Thyroid gland (tissue), 4 donors: Measurements from ENCODE around the gene SLC11A2.

Experiments used
- POLR2A ChIP-seq, 2 donors: fragments of 450-650 bp; IDR thresholded peaks; one replicate each; pipeline ENCODE4 v1.6.1; 2017; ENCODE audit warnings: antibody characterized with exemption in 2 of 2, mild to moderate bottlenecking in 2 of 2, moderate library complexity in 1 of 2
- TF ChIP-seq, protein P1 (sequence below), 6 experiments: fragments of 200-600 bp in 3 of 6; fragments of 450-650 bp in 3 of 6; sonication (generic) in 3 of 6; IDR thresholded peaks; one replicate each; pipeline ENCODE4 v1.5.1; 2016 to 2019; ENCODE audit warnings: antibody characterized with exemption in 6 of 6, mild to moderate bottlenecking in 2 of 6, inconsistent platforms in 1 of 6, moderate library complexity in 1 of 6

GRCh38 chr12:51067771-51068170 lies 41.6 kb upstream of the SLC11A2 start:
- TF ChIP-seq, protein P1, sequence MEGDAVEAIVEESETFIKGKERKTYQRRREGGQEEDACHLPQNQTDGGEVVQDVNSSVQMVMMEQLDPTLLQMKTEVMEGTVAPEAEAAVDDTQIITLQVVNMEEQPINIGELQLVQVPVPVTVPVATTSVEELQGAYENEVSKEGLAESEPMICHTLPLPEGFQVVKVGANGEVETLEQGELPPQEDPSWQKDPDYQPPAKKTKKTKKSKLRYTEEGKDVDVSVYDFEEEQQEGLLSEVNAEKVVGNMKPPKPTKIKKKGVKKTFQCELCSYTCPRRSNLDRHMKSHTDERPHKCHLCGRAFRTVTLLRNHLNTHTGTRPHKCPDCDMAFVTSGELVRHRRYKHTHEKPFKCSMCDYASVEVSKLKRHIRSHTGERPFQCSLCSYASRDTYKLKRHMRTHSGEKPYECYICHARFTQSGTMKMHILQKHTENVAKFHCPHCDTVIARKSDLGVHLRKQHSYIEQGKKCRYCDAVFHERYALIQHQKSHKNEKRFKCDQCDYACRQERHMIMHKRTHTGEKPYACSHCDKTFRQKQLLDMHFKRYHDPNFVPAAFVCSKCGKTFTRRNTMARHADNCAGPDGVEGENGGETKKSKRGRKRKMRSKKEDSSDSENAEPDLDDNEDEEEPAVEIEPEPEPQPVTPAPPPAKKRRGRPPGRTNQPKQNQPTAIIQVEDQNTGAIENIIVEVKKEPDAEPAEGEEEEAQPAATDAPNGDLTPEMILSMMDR (IDR thresholded peaks at IDR 0.05): no peak
- no peak for TF ChIP-seq POLR2A (IDR thresholded peaks at IDR 0.05)
